HCT116 (cell line): ENCODE measurements around the gene PARP14.

Source experiments
- CTCF ChIP-seq, 3 experiments: fragments of 200-600 bp in 1 of 3; sonication (generic) in 1 of 3; IDR thresholded peaks in 2 of 3; conservative IDR thresholded peaks in 1 of 3; 2 replicates each; pipeline ENCODE4 v1.5.1; 2012 to 2017; ENCODE audit warnings: low read depth in 2 of 3, low read length in 2 of 3, antibody characterized with exemption in 1 of 3, borderline replicate concordance in 1 of 3, control low read depth in 1 of 3, mild to moderate bottlenecking in 1 of 3, mixed read lengths in 1 of 3, mixed run types in 1 of 3, moderate library complexity in 1 of 3; ENCODE audit not compliant: insufficient read depth in 1 of 3
- POLR2AphosphoS5 ChIP-seq: IDR thresholded peaks from 2 replicates; pipeline ENCODE4 v1.6.1; 2011; ENCODE audit warnings: mild to moderate bottlenecking, low read depth, low read length, moderate library complexity
- SRF ChIP-seq: IDR thresholded peaks from 2 replicates; pipeline ENCODE4 v1.6.1; 2012; ENCODE audit warnings: low read depth

- no peak for TF ChIP-seq CTCF (IDR thresholded peaks at IDR 0.05 in 2 of 3, conservative IDR thresholded peaks at IDR 0.05 in 1 of 3; ENCODE audit: borderline replicate concordance in 1 of 3, insufficient read depth in 1 of 3, low read depth in 2 of 3, low read length in 2 of 3)
- no peak for TF ChIP-seq SRF
- no peak for TF ChIP-seq POLR2AphosphoS5
These were observed 20.2 kb upstream of the PARP14 start for GRCh38 chr3:122660297-122660974.
